Measurements from ENCODE around the gene ITPR1. TPM values are rescaled to one million over a fixed set of nuclear protein-coding genes. Genes with fewer than 3 reads are reported as not detected.

Gene ITPR1
- polyA plus RNA-seq, 1 of the 3 experiments (the other 2 are of a cell fraction): 5.9 TPM

- Histone ChIP-seq H3K36me3 (replicated peaks in 1 of 2; ENCODE audit: control insufficient read depth in 1 of 2, insufficient read depth in 2 of 2, low read length in 1 of 2) (no peaks in the 10 kb centered on the region), H3K9me2 (no peaks in the 10 kb centered on the region), H2AFZ (ENCODE audit: low read depth) (no peak overlapping the region), H3K27me3 (ENCODE audit: insufficient read depth) (no peaks in the 10 kb centered on the region), H3K9ac (peak overlapping the region; percentile 47), H3K4me3 (ENCODE audit: low read depth in 2 of 2, low read length in 1 of 2) (no peak overlapping the region), H3K9me3 (no peaks in the 10 kb centered on the region), H4K20me1 (ENCODE audit: insufficient read depth) (no peaks in the 10 kb centered on the region), H3K27ac (ENCODE audit: low read depth in 2 of 2, low read length in 1 of 2) (peak overlapping the region in 1 of 2 experiments; percentile 94; a peak in 3 of 4 replicates), H3K4me2 (peak overlapping the region; percentile 50), H3K4me1 (ENCODE audit: control insufficient read depth in 1 of 2, insufficient read depth in 2 of 2, low read depth in 1 of 2, low read length in 1 of 2) (peaks cover 39 to 51% of the 10 kb centered on the region in 2 experiments), H3K79me2 (ENCODE audit: insufficient read depth) (no peaks in the 10 kb centered on the region), H3F3A (replicated peaks; ENCODE audit: insufficient read depth) (peaks cover 23% of the 10 kb centered on the region)
- CTCF ChIA-PET: interaction anchor here (0.7 to 13.0 kb wide), 15 partner anchors 9 to 338 kb away, joined by 3 to 277 read pairs (median 4); partner anchors contain the start of gene BHLHE40
- POLR2A ChIA-PET: no interaction called here
- no peak for DNase-seq
- TF ChIP-seq EP300 (IDR thresholded peaks at IDR 0.05; ENCODE audit: borderline replicate concordance in 1 of 2, low read depth in 1 of 2, low read length in 1 of 2) (0 out of 4 replicates have a peak, but pooled peaks of 1 of the 2 experiments have one; percentile 12), TAF1 (IDR thresholded peaks at IDR 0.05; ENCODE audit: borderline replicate concordance, low read depth, low read length) (no peak), TCF12 (IDR thresholded peaks at IDR 0.05) (peak; percentile 28; the same call in 1 of the 2 replicates), SMC3 (IDR thresholded peaks at IDR 0.05; ENCODE audit: low read depth, low read length) (peak; percentile 40), MXI1 (IDR thresholded peaks at IDR 0.05; ENCODE audit: low read depth, low read length) (no peak), RAD21 (IDR thresholded peaks at IDR 0.05; ENCODE audit: low read length) (peak; percentile 60), NFIC (IDR thresholded peaks at IDR 0.05; ENCODE audit: borderline replicate concordance) (peak; percentile 65)
- TF ChIP-seq, protein P1, sequence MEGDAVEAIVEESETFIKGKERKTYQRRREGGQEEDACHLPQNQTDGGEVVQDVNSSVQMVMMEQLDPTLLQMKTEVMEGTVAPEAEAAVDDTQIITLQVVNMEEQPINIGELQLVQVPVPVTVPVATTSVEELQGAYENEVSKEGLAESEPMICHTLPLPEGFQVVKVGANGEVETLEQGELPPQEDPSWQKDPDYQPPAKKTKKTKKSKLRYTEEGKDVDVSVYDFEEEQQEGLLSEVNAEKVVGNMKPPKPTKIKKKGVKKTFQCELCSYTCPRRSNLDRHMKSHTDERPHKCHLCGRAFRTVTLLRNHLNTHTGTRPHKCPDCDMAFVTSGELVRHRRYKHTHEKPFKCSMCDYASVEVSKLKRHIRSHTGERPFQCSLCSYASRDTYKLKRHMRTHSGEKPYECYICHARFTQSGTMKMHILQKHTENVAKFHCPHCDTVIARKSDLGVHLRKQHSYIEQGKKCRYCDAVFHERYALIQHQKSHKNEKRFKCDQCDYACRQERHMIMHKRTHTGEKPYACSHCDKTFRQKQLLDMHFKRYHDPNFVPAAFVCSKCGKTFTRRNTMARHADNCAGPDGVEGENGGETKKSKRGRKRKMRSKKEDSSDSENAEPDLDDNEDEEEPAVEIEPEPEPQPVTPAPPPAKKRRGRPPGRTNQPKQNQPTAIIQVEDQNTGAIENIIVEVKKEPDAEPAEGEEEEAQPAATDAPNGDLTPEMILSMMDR (IDR thresholded peaks at IDR 0.05): peak; percentile 60
- WGBS (ENCODE audit: low lambda C conversion rate): 48% methylated on average over 12 of the region's 12 CpGs
These were observed 227.3 kb downstream of the ITPR1 start for GRCh38 chr3:4720316-4721075.

DNA sequence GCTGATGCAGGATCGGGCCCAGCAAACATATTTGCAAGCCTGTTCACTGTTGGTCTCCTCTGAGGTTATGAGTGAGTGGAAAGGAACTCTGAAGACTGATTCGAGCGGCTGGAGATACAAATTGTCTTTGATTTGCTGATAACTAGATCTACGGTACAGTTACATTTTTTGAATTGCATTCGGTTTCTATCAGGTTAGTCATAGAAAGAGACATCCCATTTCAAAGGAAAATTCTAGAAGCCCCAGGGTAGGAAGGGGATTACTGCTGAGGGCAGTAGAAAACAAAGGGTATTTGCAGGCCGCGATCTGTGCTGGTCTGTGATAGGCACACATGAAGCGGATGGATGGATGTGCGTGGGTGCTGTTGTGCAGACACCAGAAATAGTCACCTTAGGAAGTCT lies 228.4 kb downstream of the ITPR1 start:
- Histone ChIP-seq H3K9ac (peak overlapping the region; percentile 64; the same call in 1 of the 2 replicates), H3F3A (replicated peaks; ENCODE audit: insufficient read depth) (peaks cover 23% of the 10 kb centered on the region), H4K20me1 (ENCODE audit: insufficient read depth) (no peaks in the 10 kb centered on the region), H3K4me1 (ENCODE audit: control insufficient read depth in 1 of 2, insufficient read depth in 2 of 2, low read depth in 1 of 2, low read length in 1 of 2) (peaks cover 34 to 42% of the 10 kb centered on the region in 2 experiments), H3K27ac (ENCODE audit: low read depth in 2 of 2, low read length in 1 of 2) (peak overlapping the region; percentile 70 to 94), H3K79me2 (ENCODE audit: insufficient read depth) (no peaks in the 10 kb centered on the region), H3K27me3 (ENCODE audit: insufficient read depth) (no peaks in the 10 kb centered on the region), H3K4me3 (ENCODE audit: low read depth in 2 of 2, low read length in 1 of 2) (no peak overlapping the region), H3K4me2 (peak overlapping the region; percentile 20; the same call in 1 of the 2 replicates), H2AFZ (ENCODE audit: low read depth) (no peak overlapping the region), H3K36me3 (replicated peaks in 1 of 2; ENCODE audit: control insufficient read depth in 1 of 2, insufficient read depth in 2 of 2, low read length in 1 of 2) (no peaks in the 10 kb centered on the region), H3K9me2 (no peaks in the 10 kb centered on the region), H3K9me3 (no peaks in the 10 kb centered on the region)
- 48% methylated on average over 9 of the region's 9 CpGs for WGBS (ENCODE audit: low lambda C conversion rate)
- ChIA-PET POLR2A (interaction anchor here (0.8 kb wide), 1 partner anchor 275 kb away, joined by 3 read pairs; no protein-coding TSS in a partner anchor), CTCF (interaction anchor here (0.7 to 13.0 kb wide), 13 partner anchors 8 to 337 kb away, joined by 3 to 277 read pairs (median 5); partner anchors contain the start of gene BHLHE40)
- DNase-seq: no peak
- TF ChIP-seq, protein P2, sequence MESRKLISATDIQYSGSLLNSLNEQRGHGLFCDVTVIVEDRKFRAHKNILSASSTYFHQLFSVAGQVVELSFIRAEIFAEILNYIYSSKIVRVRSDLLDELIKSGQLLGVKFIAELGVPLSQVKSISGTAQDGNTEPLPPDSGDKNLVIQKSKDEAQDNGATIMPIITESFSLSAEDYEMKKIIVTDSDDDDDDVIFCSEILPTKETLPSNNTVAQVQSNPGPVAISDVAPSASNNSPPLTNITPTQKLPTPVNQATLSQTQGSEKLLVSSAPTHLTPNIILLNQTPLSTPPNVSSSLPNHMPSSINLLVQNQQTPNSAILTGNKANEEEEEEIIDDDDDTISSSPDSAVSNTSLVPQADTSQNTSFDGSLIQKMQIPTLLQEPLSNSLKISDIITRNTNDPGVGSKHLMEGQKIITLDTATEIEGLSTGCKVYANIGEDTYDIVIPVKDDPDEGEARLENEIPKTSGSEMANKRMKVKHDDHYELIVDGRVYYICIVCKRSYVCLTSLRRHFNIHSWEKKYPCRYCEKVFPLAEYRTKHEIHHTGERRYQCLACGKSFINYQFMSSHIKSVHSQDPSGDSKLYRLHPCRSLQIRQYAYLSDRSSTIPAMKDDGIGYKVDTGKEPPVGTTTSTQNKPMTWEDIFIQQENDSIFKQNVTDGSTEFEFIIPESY (IDR thresholded peaks at IDR 0.05; ENCODE audit: borderline replicate concordance, low read depth): 0 out of 2 replicates have a peak, but pooled peaks have one; percentile 48
- TF ChIP-seq YY1 (IDR thresholded peaks at IDR 0.05; ENCODE audit: low read depth): no peak
- TF ChIP-seq GABPA (IDR thresholded peaks at IDR 0.05; ENCODE audit: low read depth): no peak
- TF ChIP-seq SMC3 (IDR thresholded peaks at IDR 0.05; ENCODE audit: low read depth, low read length): no peak
- no peak for TF ChIP-seq RFX5 (IDR thresholded peaks at IDR 0.05; ENCODE audit: low read length)
- TF ChIP-seq TEAD4 (IDR thresholded peaks at IDR 0.05; ENCODE audit: borderline replicate concordance, insufficient read depth): peak; percentile 94
- peak; percentile 72; the same call in 1 of the 2 replicates for TF ChIP-seq FOXM1 (IDR thresholded peaks at IDR 0.05; ENCODE audit: low read depth)
- TF ChIP-seq EP300 (IDR thresholded peaks at IDR 0.05; ENCODE audit: borderline replicate concordance in 1 of 2, low read depth in 1 of 2, low read length in 1 of 2): peak in 1 of 2 experiments; percentile 95; a peak in 2 of 4 replicates
- TF ChIP-seq TCF12 (IDR thresholded peaks at IDR 0.05): peak; percentile 91
- TF ChIP-seq NRF1 (IDR thresholded peaks at IDR 0.05; ENCODE audit: low read depth, low read length): no peak
- TF ChIP-seq TAF1 (IDR thresholded peaks at IDR 0.05; ENCODE audit: borderline replicate concordance, low read depth, low read length): no peak
- peak; percentile 90 for TF ChIP-seq FOSL2 (IDR thresholded peaks at IDR 0.05; ENCODE audit: borderline replicate concordance, low read depth)
- TF ChIP-seq, protein P1 (IDR thresholded peaks at IDR 0.05): no peak
- no peak for TF ChIP-seq IRF3 (IDR thresholded peaks at IDR 0.05; ENCODE audit: low read depth, low read length)
- no peak for TF ChIP-seq RAD21 (IDR thresholded peaks at IDR 0.05; ENCODE audit: low read length)

Data from SK-N-SH (cell line).